SK-N-SH treated with all-trans-retinoic acid at 6 μM for 48 hours (cell line): ENCODE results near the gene KLB.

Experiments used
- ARNTL ChIP-seq: fragments of 450-650 bp; formaldehyde crosslinking; IDR thresholded peaks from 2 replicates; pipeline ENCODE4 v1.5.0; 2020; ENCODE audit warnings: low read depth, mild to moderate bottlenecking, moderate library complexity, borderline replicate concordance
- ESRRG ChIP-seq: fragments of 250-450 bp; sonication (Bioruptor Pico); IDR thresholded peaks from 2 replicates; pipeline ENCODE4 v1.6.1; 2021; ENCODE audit warnings: mild to moderate bottlenecking
- GLIS3 ChIP-seq: fragments of 250-450 bp; sonication (Bioruptor Pico); IDR thresholded peaks from 2 replicates; pipeline ENCODE4 v1.5.0; 2020; ENCODE audit warnings: mild to moderate bottlenecking, moderate library complexity
- ISL1 ChIP-seq: fragments of 250-450 bp; sonication (Bioruptor Pico); IDR thresholded peaks from 2 replicates; pipeline ENCODE4 v2.1.2; 2022; ENCODE audit warnings: mild to moderate bottlenecking, moderate library complexity
- PATZ1 ChIP-seq: fragments of 250-450 bp; sonication (Bioruptor Pico); IDR thresholded peaks from 2 replicates; pipeline ENCODE4 v1.8.0; 2020; ENCODE audit warnings: mild to moderate bottlenecking, moderate library complexity, borderline replicate concordance
- RARB ChIP-seq: fragments of 250-450 bp; sonication (Bioruptor Pico); IDR thresholded peaks from 2 replicates; pipeline ENCODE4 v1.8.0; 2021; ENCODE audit warnings: mild to moderate bottlenecking, moderate library complexity
- TCF4 ChIP-seq: fragments of 250-450 bp; sonication (Bioruptor Pico); IDR thresholded peaks from 2 replicates; pipeline ENCODE4 v1.8.0; 2021; ENCODE audit warnings: mild to moderate bottlenecking, moderate library complexity, borderline replicate concordance
- ZNF8 ChIP-seq: fragments of 450-650 bp; formaldehyde crosslinking; IDR thresholded peaks from 2 replicates; pipeline ENCODE4 v1.5.0; 2020; ENCODE audit warnings: mild to moderate bottlenecking, moderate library complexity

GRCh38 chr4:39452860-39453587, 46.3 kb downstream of the KLB start:
- TF ChIP-seq RARB (CRISPR knock-in tag): no peak
- no peak for TF ChIP-seq ARNTL (CRISPR knock-in tag)
- no peak for TF ChIP-seq ISL1 (CRISPR knock-in tag)
- TF ChIP-seq ESRRG: no peak
- TF ChIP-seq GLIS3: no peak
- no peak for TF ChIP-seq ZNF8 (CRISPR knock-in tag)
- TF ChIP-seq PATZ1 (CRISPR knock-in tag): no peak
- TF ChIP-seq TCF4 (CRISPR knock-in tag): no peak
